ENCODE measurements around the gene ESYT3. TPM values are rescaled to one million over a fixed set of nuclear protein-coding genes. Genes with fewer than 3 reads are reported as not detected.
A peak's percentile ranks its signal among the peaks of the same experiment; 100 is the strongest.

The ESYT3 gene, protein sequence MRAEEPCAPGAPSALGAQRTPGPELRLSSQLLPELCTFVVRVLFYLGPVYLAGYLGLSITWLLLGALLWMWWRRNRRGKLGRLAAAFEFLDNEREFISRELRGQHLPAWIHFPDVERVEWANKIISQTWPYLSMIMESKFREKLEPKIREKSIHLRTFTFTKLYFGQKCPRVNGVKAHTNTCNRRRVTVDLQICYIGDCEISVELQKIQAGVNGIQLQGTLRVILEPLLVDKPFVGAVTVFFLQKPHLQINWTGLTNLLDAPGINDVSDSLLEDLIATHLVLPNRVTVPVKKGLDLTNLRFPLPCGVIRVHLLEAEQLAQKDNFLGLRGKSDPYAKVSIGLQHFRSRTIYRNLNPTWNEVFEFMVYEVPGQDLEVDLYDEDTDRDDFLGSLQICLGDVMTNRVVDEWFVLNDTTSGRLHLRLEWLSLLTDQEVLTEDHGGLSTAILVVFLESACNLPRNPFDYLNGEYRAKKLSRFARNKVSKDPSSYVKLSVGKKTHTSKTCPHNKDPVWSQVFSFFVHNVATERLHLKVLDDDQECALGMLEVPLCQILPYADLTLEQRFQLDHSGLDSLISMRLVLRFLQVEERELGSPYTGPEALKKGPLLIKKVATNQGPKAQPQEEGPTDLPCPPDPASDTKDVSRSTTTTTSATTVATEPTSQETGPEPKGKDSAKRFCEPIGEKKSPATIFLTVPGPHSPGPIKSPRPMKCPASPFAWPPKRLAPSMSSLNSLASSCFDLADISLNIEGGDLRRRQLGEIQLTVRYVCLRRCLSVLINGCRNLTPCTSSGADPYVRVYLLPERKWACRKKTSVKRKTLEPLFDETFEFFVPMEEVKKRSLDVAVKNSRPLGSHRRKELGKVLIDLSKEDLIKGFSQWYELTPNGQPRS
- 1 to 10 TPM in 3 of 4 donors, under 1 TPM in 1; 0.75 to 2.2 (median 1.6) TPM for polyA plus RNA-seq (ENCODE audit: insufficient read length in 4 of 4)

DNA sequence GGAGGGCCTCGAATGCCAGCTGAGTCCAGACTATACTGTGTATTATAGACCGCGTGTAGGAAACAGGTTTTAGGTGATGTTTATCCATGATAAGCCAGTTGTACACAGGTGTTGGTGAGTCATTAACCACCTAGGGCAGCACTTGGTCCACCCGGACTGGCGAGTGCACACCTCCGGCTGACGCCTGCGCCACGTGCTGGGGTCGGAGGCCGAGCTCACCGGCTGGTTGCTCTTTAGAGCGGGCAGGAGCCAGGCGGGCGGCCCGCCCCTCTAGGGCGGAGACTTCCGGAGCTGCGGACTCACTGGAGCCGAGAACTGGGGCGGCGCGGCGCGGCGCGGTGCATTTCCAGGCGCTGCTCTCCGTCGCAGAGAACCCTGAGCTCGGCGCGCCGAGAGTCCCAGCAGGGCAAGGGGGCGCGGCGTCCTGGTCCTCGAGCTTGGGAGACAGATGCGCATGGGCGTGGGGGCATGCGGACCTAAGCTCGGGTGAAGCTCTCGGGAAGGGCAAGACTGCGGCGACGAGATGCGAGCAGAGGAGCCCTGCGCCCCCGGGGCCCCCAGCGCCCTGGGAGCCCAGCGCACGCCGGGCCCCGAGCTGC, at the start of gene ESYT3:
TSS of gene ESYT3 (plus strand) at position 341 of the 599 bp plus-strand sequence. CDS start at position 524, 183 bp downstream.
- peak in 3 of 4 donors; percentile 39 to 46 (median 42) for DNase-seq (ENCODE audit: low read depth in 4 of 4, low spot score in 2 of 4)

DNA sequence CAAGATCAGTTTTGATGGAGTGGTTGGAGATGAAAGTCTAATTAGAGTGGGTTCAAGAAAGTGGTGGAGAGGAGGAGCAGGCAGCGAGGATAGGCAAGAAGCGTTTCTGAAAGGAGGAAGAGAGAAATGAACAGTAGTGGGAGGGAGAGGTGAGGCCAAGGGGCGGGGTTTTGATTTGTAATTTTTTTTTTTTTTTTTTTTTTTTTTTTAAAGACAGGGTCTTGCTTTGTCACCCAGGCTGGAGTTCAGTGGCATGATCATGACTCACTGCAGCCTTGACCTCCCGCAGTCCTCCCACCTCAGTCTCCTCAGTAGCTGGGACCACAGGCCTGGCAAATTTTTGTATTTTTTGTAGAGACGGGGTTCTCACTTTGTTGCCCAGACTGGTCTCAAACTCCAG, 49.4 kb upstream of the ESYT3 start:
- DNase-seq (ENCODE audit: low read depth in 4 of 4, low spot score in 2 of 4), result no peak

DNA sequence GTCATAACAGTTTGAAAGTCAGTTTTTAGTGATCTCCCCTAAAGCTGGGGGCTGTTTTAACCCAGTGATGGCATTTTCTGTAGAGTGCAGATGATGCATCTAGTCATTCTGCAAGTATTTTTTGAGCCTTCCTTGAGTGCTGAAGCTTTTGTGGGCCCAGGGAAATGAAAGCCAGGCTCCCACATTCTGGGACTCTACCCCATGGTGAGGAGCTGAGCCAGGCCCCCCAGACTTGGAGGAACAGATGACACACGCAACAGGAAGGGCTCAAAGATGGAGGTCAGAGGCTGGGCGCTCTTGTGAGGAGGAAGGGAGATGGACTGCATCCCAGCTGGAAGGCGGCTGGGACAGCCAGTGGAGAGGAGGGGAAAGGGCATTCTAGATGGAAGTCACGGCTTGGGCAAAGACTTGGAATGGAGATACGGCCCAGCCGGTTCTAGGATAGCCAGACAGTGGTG, 45.2 kb upstream of the ESYT3 start:
- no peak for DNase-seq (ENCODE audit: low read depth in 4 of 4, low spot score in 2 of 4)

DNA sequence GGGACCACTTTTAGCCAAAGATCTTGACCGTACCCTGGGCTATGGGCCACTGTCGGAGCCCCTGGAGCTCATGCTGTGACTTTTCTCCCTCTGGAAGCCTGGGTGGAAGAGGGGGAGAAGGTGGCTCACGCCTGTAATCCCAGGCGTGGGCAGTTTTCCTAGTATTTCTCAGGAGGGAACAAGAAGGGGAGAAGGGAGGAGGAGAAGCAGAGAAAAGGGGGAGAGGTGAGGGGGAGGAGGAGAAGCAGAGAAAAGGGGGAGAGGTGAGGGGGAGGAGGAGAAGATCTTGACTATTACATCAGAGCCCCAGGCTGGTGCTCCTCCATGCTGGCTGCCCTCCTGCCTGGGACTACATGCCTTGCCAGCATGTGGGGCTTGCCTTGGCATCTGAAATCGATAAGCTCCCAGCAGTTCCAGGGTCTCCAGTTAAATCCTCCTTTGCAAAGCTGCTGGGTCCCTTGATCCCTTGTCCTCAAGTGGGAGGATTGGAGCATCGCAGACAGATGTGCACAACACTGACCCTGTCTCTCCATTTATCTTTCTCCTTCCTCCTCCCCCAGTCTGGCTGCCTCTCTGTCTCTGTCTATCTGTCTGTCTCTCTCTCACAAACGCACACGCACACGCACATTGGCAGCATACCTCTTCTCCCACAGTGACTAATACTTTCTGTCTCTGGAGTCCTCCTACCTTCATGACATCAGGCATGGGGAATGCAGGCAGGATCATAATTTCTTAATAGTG, 44.4 kb upstream of the ESYT3 start:
- DNase-seq (ENCODE audit: low read depth in 4 of 4, low spot score in 2 of 4), result no peak

DNA sequence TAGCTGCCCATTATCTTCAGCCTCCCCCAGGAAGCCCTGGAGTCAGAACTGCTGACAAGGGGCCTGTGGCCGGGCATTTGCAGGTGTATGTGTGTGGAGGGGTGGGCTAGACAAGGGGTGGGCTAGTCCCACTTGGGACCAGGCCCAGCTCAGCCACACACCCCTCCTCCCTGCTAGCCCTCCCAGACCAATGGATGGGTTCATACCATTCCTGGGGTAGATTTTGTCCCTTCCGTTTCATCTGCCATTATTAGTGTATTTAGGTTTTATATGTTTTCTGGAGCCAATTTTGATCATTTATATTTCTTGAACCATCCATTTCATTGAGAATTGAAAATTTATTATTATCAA, 43.9 kb upstream of the ESYT3 start:
- DNase-seq (ENCODE audit: low read depth in 4 of 4, low spot score in 2 of 4), result no peak

DNA sequence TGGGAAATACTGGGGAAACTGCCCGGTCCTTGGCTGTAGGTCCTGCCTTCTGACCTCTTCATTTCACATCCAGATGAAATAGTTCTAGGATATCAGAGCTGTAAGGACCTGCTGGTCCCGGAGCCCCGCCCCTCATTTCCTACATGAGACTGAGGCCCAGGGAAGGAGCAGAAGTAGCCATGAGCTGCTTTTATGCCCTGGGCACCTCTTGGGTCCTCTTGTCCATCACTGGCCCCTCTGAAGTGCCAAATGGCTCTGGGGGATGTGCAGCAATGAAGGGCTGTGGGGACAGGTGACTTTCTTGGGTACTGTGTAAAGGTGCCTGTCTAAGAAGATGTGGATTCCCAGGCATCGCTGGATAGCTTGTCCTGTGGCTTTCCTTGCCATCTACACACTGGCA, 40.3 kb upstream of the ESYT3 start:
- DNase-seq (ENCODE audit: low read depth in 4 of 4, low spot score in 2 of 4), result no peak

DNA sequence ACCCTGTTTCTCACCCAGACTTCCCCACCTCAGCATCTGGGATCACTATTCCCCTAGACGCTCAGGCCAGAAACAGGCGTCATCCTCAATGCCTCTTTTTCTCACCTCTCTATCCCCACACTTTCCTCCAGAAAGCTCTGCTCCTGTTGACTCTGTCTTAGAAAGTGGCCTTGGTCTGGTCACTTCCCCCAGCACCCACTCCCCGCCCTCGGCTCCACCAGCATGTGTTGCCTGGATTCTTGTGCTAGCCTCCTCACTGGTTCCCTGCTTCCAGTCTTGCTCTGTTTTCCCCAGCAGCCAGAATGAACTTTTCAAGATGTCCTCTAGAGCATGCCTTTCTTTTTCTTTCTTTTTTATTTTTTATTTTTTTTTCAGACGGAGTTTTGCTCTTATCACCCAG, 39.7 kb upstream of the ESYT3 start:
- DNase-seq (ENCODE audit: low read depth in 4 of 4, low spot score in 2 of 4), result no peak

DNA sequence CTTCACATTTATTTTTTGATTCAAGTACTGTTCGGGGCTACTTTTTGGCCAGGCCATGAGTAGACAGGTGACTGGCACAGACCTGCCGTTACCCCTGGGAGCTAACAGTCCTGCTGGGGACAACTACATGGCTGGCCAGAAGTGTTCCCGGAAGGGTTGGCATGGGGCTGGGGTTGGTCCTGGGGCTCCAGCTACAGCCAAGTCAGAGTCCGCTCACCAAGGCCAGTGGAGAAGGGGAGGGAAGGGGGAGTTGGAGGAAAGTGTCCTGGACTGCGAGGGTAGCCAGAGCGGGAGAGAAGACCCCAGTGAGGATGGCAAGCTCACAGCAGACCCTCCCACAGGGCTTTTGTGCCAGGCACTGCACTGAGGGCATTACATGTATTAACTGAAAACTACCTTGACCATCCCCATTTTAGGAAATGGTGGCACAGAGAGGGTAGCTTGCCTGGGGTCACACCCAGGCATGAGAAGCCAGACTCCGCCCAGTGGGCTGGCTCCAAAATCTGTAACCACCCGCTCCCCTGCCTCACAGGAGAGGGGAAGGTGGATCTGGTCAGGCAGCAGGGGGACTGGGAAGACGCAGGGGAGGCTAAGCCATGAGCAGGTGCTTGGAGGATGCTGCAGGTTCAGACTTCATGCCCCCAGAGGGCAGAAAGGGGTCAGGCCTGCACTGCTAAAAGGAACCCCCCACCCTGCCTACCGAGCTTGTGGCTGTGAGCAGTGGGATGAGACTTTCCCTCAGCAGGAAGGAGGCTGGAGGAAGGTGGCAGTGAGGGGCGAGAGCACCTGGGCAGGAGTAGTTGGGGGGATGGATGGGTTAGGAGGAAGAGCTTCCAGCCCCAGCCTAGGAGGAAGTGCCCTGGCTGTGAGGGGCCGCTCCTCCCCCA, 38.3 kb upstream of the ESYT3 start:
- DNase-seq (ENCODE audit: low read depth in 4 of 4, low spot score in 2 of 4), result no peak

DNA sequence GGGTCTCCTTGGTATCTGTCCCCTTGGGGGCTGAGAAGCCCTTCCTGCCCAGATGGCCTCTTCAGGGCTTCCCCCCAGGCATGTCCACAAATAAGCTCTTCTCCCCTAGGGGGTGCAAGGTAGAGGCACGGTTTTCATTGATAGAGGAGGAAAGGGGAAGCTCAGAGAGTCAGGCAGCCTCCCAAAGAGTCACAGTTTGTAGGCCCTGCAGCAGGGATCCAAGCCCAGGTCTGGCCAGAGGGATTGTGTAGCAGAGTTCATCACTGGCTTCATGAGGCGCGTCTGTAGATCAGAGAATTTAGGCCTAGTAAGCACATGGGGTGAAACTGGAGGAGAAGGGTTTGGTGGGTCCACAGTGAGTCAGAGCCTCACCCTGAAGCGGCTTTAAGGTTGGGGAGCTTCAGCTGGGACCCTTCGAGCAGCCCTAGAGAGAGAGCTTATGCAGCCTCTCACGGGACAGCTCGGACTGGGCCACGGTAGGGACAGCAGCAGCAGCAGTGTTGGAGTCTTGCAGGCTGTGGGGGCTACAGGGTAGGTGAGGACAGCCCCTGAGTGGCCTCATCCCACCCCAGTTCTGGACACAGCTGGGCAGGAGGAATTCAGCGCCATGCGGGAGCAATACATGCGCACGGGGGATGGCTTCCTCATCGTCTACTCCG, 37.5 kb upstream of the ESYT3 start:
- no peak for DNase-seq (ENCODE audit: low read depth in 4 of 4, low spot score in 2 of 4)

DNA sequence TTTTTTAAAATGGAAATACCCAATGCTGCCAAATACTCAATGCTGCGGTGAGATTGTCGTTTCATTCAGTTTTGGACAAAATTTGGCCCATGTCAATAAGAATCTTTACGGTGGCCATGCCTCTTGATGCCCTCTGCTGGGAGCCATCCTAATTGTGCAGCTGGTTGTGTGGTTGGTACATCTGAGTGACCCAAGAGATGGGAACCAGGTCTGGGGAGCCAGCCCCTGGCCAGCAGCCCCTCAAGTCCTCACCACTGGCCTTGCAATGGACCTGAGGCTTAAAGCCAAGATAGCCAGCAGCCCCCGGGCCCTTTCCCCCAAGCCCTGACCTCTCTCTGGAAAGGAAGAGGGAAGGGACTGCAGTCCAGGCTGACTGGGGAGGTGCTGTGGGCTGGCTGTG, 36.4 kb upstream of the ESYT3 start:
- DNase-seq (ENCODE audit: low read depth in 4 of 4, low spot score in 2 of 4), result no peak

DNA sequence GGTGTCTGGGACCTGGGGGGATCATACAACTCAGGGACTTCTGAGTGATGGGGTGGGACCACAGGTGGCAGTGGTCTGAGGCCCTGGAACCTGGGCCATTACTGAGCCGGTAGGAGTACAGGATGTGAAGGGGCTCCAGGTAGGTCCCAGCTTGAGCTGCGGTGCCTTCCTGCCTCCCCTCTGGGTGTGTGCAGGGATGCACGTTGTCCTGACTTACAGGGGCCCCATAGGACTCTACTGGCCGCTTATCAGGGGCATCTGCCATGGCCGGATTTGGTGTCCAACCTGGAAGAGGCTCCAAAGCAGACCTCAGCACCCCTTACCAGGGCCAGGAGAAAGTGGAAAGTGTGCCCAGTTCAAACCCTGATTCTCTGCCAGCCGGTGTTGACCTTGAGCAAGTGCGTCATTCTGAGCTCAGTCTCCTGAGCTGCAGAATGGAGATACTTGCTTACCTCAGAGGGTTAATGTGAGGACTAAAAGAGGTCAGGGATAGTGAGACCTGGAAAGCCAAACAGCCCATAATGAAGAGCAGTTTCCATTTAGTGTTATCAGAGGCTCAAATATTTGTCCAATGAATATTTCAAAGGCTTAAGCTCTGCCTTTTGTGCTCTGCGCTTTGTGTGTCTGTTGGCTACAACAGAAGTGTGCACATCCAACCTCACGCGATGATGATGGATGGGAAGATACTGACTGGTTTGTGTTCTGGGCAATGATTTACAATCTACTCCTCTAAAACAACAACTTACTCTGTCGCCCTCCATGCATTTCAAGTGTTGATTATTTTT, 35.4 kb upstream of the ESYT3 start:
- DNase-seq (ENCODE audit: low read depth in 4 of 4, low spot score in 2 of 4), result no peak

DNA sequence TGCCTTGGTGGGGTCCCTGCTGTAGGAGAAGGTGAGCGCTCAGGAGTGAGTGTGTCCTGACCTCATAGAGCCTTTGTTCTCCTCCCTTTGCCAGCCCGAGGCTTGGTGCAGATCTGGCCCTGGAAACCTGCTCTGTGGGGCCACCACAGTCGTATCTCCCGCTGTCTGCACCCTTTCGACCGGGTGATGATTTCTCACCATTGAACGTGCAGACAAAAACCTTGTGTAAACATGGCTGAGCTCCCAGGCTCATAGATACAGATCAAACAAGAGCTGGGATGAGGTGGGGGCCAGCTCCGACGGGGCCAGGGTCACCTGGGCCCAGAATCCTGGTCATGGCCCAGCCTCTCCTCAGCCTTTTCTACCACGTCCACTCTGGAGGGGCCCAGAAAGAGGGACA, 34.6 kb upstream of the ESYT3 start:
- DNase-seq (ENCODE audit: low read depth in 4 of 4, low spot score in 2 of 4), result no peak

DNA sequence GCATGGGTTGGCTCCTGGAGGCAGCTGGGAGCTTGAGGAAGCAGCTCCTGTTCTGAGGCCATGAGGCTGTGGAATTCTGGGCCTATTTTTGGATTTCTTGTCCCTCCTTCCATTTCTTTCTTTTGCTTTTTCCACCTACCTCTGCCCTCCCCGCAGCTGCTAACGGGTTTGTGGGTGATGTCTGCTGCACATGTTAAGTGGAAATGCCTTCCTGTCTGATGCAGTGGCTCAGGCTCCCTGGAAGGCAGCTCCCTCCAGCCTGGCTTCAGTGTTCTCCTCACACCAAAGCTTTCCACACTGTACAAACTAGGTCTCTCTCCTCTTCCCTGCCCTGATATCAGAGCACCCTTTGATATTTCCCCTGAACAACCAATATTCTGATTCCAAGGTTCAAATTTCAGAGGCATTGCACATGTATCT, 33.8 kb upstream of the ESYT3 start:
- DNase-seq (ENCODE audit: low read depth in 4 of 4, low spot score in 2 of 4), result no peak

DNA sequence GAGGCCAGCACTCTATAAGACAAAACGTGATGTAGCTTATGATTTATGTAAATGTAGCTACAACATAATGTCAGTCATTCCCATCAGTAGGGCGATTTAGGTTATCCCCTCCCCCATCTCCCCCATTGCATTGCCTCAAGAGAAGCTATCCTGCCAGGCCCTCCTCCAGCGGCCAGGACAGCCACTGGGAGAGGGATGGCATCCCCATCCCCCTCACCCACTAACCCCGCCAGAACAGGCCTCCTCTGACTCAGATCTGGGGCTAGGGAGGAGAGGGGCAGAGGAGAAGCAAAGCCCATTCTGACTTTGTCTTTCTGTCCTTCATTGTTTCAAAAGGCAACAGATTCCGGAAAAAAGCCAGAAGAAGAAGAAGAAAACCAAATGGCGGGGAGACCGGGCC, 32.6 kb upstream of the ESYT3 start:
- no peak for DNase-seq (ENCODE audit: low read depth in 4 of 4, low spot score in 2 of 4)

DNA sequence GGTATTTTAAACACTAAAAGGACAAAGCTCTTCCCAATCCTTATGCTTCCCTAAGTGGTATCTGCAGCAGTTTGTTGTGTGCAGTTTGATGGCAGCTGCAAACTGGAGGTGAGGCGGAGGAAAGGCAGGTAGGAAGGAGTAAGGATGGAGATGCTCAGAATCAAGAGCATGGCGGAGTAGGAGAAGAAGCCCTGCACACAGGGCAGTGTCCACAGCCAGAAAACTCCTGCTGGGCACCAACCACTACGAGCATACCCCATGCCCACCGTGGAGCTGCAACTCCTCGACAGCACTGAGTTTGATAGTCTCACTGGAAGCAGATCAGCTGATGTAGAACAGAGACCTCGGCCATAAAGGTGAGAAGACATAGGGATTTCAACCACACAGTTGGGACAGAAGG, 30.3 kb upstream of the ESYT3 start:
- DNase-seq (ENCODE audit: low read depth in 4 of 4, low spot score in 2 of 4), result no peak

DNA sequence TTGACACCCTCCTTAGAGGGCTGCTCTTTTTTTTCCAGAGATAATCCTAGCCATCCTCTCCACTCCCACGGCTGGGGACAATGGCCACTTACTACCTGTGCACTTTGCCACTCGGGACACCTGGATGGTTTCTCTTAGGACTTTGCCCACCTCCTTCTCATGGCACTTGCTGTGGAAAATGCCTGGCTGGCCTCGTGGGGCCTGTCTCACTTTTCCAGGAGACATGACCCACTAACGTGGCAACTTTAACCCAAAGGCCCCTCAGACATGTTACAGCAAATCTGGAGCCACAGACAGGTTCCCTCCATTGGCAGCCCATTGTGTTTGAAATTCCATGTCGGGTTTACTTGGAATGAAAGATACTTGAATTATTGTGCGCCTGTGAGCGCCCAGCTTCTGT, 29.4 kb upstream of the ESYT3 start:
- no peak for DNase-seq (ENCODE audit: low read depth in 4 of 4, low spot score in 2 of 4)

DNA sequence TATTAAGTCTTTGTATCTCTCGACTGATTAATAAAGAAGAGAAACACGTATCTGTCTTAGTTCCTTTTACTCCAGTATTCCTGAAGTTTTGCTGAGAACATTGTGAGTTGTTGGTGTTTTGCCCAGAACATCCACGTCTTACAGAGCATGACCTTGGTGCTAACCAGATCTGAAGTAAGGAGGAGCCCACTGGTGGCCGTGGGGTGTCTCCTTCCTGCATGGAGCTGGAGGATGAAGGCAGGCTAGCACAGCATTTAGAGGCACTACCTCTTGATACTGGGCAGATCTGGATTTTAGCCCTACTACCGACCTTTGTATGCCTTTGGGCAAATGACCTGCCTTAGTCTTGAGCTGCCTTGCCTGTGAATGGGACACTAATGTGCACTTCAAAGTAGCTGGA, 28.9 kb upstream of the ESYT3 start:
- no peak for DNase-seq (ENCODE audit: low read depth in 4 of 4, low spot score in 2 of 4)

DNA sequence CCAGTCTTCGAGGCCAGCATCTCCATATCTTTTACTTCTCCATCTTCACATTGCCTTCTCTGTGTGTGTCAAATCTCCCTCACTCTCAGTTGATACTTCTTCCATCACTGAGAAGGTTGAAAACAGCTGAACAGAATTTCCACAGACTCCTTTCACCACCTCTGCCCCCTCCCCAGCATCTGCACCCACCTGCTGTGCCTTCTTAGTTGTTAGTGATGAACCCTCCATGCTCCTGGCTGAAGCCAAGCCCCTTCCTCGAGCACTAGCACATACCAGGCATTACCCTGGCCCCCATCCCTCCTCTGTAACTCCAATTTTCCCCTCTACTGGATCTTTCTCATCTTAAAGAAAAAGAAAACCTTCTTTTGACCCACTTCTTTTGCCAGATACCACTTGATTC, 27.8 kb upstream of the ESYT3 start:
- no peak for DNase-seq (ENCODE audit: low read depth in 4 of 4, low spot score in 2 of 4)

All from left renal cortex interstitium (tissue), 4 donors.